PC-3 (cell line): ENCODE results near the gene ZNF277.

Experiments
- EZH2 ChIP-seq: fragments of 300-600 bp; sonication (generic); IDR thresholded peaks from one replicate; pipeline ENCODE4 v1.6.1; 2017; ENCODE audit warnings: antibody characterized with exemption, mild to moderate bottlenecking, low read length; ENCODE audit not compliant: unreplicated experiment
- EZH2phosphoT487 ChIP-seq: fragments of 300-600 bp; sonication (generic); IDR thresholded peaks from 2 replicates; pipeline ENCODE4 v1.6.1; 2018; ENCODE audit warnings: mild to moderate bottlenecking, antibody characterized with exemption, low read length, borderline replicate concordance
- TF ChIP-seq, protein P1 (sequence below): fragments of 300-600 bp; sonication (generic); conservative IDR thresholded peaks from 2 replicates; pipeline ENCODE4 v1.5.1; 2017; ENCODE audit warnings: antibody characterized with exemption, low read depth, mild to moderate bottlenecking, low read length

- TF ChIP-seq, protein P1, sequence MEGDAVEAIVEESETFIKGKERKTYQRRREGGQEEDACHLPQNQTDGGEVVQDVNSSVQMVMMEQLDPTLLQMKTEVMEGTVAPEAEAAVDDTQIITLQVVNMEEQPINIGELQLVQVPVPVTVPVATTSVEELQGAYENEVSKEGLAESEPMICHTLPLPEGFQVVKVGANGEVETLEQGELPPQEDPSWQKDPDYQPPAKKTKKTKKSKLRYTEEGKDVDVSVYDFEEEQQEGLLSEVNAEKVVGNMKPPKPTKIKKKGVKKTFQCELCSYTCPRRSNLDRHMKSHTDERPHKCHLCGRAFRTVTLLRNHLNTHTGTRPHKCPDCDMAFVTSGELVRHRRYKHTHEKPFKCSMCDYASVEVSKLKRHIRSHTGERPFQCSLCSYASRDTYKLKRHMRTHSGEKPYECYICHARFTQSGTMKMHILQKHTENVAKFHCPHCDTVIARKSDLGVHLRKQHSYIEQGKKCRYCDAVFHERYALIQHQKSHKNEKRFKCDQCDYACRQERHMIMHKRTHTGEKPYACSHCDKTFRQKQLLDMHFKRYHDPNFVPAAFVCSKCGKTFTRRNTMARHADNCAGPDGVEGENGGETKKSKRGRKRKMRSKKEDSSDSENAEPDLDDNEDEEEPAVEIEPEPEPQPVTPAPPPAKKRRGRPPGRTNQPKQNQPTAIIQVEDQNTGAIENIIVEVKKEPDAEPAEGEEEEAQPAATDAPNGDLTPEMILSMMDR: no peak
- TF ChIP-seq EZH2: no peak
- no peak for TF ChIP-seq EZH2phosphoT487
Measured at GRCh38 chr7:112381311-112382091, 175.0 kb downstream of the ZNF277 start.
